HPDE6-E6E7 (cell line): ENCODE results near the gene EFTUD2.

Experiments
- DNase-seq: peaks from one replicate; pipeline ENCODE4 v3.0.0; 2011; ENCODE audit warnings: missing footprints; ENCODE audit errors: extremely low spot score

The EFTUD2 gene

GRCh38 chr17:44887971-44888954, 11.0 kb downstream of the EFTUD2 start:
- no peak for DNase-seq

- no peak for DNase-seq
These were observed 12.2 kb downstream of the EFTUD2 start for GRCh38 chr17:44887016-44887415.

- DNase-seq: no peak
These were observed 14.3 kb downstream of the EFTUD2 start for GRCh38 chr17:44884941-44885340.

GRCh38 chr17:44881145-44881544, 18.1 kb downstream of the EFTUD2 start:
- no peak for DNase-seq

- no peak for DNase-seq
These were observed 19.2 kb downstream of the EFTUD2 start for GRCh38 chr17:44880062-44880461.

- no peak for DNase-seq
These were observed 19.9 kb downstream of the EFTUD2 start for GRCh38 chr17:44879376-44879775.

GRCh38 chr17:44878627-44879221, 20.5 kb downstream of the EFTUD2 start:
- DNase-seq: peak; percentile 32

- DNase-seq: no peak
These were observed 22.1 kb downstream of the EFTUD2 start for GRCh38 chr17:44877121-44877520.

GRCh38 chr17:44875761-44876160, 23.5 kb downstream of the EFTUD2 start:
- DNase-seq: no peak

GRCh38 chr17:44872131-44872768, 27.0 kb downstream of the EFTUD2 start:
- no peak for DNase-seq

GRCh38 chr17:44871556-44871955, 27.7 kb downstream of the EFTUD2 start:
- no peak for DNase-seq

GRCh38 chr17:44867841-44868240, 31.4 kb downstream of the EFTUD2 start:
- DNase-seq: no peak

GRCh38 chr17:44865931-44866330, 33.3 kb downstream of the EFTUD2 start:
- DNase-seq: no peak

- DNase-seq: peak; percentile 59
These were observed 34.0 kb downstream of the EFTUD2 start for GRCh38 chr17:44865231-44865660.

- DNase-seq: no peak
These were observed 34.4 kb downstream of the EFTUD2 start for GRCh38 chr17:44864831-44865230.

GRCh38 chr17:44863061-44863918, 36.0 kb downstream of the EFTUD2 start:
- DNase-seq: no peak

- no peak for DNase-seq
These were observed 36.8 kb downstream of the EFTUD2 start for GRCh38 chr17:44862278-44862914.

- no peak for DNase-seq
These were observed 39.5 kb downstream of the EFTUD2 start for GRCh38 chr17:44859701-44860100.

- no peak for DNase-seq
These were observed 45.1 kb downstream of the EFTUD2 start for GRCh38 chr17:44854192-44854591.

- DNase-seq: no peak
These were observed 48.6 kb downstream of the EFTUD2 start for GRCh38 chr17:44850612-44851011.

GRCh38 chr17:44850025-44850424, 49.2 kb downstream of the EFTUD2 start:
- DNase-seq: no peak
